Hematopoietic multipotent progenitor cell treated with erythropoietin and hydrocortisone succinate and interleukin-3 and kit ligand, for 8 days (in vitro differentiated cells): Measurements from ENCODE around the gene FNIP1.
"Not testable (repeated sequence)": the region's sequence is repeated elsewhere in the genome, so short reads cannot be mapped to it uniquely, and the experiment has no call there.

Source experiments
- DNase-seq: peaks from one replicate; pipeline ENCODE4 v3.0.0-alpha.2; 2015

The FNIP1 gene

DNA sequence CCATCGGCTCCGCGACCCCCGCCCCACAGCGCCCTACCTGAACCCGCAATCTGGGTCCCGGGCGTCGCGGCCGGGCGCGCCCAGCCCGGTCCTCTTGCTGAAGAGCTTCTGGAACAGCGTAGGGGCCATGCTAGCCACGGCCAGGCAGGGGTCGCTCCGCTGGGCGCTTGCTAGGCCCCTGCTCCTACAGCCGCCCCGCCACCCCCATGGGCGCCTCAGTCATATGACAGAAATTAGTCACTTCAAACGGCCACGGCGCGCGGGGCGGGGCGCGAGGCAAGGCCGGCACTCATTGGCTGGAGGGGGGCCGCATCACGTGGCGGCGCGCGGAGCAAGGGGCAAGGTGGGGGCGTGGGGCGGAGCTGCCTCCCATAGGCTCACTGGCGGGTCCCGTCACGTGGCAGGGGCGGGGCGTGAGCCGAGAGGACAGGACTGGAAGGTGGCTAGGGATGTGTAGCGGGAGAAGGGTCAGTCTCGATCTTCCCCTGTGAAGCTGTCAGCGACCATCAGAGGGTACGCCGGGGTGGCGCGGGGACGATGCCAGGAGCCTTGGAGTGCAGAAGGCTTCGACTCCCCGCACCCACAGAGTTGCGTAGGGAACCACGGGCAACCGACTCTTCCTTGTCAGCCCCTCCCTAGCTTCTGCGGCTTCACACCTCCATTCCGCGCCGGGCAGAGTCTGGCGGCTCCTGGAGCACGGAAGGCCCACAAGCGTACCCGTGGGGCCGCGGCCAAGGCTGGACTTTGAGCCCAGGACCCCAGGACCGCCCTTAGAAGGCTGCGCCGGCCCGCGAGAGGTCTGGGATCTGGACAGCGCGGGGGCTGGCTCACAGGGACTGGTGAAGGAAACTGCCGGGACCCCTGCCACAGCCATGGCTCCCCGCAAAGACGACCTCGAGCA is at the start of gene FNIP1:
Gene FNIP1 (minus strand): TSS at position 225 of the 901 bp plus-strand sequence. CDS start 96 bp downstream, at position 129.
- peak; percentile 98 for DNase-seq

DNA sequence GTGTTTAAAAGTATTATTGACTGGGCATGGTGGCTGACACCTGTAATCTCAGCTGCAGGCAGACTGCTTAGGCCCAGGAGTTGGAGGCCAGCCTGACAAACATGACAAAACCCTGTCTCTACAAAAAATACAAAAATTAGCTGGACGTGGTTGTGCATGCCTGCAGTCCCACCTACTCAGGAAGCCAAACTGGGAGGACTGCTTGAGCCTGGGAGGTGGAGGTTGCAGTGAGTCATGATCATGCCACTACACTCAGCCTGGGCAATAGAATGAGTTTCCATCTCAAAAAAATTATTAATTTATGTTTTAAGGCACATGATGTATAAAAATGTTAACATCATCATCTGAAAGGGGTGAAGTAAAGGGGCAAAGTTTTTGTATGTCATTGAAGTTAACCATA is 49.7 kb upstream of the FNIP1 start:
- DNase-seq: no peak

DNA sequence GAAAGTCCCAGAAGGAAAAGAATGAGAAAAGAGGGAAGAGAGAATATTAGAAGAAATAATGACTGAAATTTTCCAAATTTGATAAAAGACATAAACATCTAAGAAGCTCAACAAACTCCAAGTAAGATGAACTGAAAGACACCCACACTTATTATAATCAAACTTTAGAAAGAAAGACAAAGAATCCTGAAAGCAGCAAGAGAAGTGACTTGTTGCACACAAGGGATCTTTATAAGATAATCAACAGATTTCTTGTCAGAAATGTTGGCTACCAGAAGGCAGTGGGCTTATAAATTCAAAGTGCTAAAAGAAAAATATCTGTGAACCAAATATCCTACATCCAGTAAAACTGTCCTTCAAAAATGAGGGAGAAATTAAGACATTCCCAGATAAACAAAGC is 49.0 kb upstream of the FNIP1 start:
- no peak for DNase-seq

DNA sequence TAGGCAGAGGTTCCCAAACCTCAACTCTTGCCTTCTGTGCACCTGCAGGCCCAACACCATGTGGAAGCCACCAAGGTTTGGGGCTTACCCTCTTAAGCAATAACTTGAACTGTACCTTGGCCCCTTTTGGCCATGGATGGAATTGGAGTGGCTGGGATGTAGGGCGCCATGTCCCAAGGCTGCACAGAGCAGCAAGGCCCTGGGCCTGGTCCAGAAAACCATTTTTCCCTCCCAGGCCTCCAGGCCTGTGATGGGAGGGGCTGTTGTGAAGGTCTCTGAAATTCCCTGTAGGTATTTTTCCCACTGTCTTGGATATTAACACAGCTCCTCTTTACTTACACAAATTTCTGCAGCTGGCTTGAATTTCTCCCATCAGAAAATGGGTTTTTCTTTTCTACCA is 46.2 kb upstream of the FNIP1 start:
- DNase-seq: not testable (repeated sequence)

DNA sequence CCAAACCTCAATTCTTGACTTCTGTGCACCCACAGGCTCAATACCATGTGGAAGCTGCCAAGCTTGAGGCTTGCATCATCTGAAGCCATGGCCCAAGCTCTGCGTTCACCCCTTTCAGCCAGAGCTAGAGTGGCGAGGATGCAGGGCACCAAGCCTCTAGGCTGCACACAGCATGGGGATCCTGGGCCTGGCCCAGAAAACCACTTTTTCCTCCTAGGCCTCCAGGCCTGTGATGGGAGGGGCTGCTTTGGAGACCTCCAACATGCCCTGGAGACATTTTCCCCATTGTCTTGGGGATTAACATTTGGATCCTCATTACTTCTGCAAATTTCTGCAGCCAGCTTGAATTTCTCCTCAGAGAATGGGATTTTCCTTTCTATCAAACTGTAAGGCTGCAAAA is 35.9 kb upstream of the FNIP1 start:
- DNase-seq: not testable (repeated sequence)

DNA sequence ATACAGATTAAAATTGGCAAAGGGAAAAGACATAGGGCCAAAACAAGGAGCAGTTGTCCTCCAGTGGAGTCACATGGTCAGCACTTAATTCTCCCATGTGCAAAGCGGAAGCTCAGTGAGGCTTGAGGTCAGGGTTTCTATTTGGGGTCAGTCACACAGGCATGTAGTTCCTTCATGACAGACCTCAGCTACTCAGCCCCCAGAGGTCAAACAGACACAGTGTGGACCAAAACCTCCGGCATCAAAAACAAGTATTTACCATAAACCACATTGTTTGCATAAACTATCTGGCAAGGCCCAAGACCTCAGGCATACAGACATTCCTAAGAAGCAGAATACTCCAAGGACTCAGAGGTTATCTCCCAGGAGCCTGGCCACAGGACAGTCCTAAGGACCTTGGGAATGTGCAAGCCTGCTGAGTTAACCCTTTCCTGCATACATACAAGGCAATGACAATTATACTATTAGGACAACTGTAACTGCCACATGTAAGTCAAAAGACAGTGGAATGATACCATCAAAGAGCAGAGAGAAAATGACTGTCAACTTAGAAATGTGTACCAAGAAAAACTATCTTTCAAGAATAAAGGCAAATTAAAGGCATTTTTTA is 28.7 kb upstream of the FNIP1 start:
- no peak for DNase-seq

DNA sequence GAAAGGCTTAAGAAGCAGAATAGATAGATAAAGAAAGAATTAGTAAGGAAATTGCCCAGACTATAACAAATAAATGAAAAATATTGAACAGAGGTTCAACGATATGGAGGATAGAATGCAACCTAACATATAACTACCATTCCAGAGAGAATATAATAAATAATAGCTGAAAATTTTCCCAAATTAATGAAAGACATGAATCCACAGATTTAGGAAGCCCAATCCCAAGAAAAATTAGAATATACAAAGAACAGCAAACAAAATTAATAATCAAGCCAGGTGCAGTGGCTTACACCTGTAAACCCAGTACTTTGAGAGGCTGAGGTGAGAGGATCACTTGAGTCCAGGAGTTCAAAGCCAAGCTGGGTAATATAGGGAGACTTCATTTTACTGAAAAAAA is 27.8 kb upstream of the FNIP1 start:
- no peak for DNase-seq

DNA sequence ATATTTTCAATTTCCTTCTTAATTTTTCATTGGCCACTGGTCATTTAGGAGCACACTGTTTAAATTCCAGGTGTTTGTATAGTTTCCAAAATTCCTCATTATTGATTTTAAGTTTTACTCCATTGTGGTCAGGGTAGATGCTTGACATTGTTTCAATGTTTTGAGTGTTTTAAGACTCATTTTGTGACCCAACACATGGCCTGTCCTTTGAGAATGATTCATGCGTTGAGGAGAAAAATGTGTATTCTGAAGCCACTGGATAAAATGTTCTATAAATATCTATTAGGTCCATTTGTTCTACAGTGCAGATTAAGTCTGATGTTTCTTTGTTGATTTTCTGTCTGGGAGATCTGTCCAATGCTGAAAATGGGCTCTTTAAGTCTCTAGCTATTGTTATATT is 24.4 kb upstream of the FNIP1 start:
- no peak for DNase-seq

DNA sequence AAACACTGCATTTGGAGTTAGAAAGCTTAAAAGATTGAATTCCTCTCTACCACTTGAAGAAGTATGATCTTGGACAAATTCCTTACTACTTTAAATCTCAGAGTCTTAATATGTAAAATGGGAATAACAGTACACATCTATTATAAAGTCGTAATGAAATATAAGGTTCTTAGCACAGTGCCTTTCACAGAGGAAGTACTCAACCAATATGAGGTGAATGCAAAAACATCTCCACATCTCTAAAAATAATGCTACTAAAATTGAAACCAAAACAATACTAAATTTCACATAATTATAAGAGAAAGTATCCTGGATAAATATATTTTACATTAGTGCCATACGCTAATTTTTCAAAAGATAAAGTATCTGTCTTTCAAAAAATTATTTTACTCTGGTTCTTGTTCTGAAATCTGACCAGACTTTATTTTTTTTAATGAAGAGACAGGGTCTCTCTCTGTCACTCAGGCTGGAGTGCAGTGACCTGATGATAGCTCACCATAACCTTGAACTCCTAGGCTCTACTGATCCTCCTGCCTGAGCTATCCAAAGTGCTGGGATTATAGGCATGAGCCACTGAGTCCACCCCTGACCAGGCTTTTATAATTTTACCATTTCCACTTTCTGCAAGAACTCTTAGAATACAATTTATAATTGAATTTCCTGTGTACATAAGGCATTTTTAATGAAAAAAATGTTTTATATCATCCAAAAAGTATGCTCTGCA is 21.3 kb upstream of the FNIP1 start:
- DNase-seq: no peak

DNA sequence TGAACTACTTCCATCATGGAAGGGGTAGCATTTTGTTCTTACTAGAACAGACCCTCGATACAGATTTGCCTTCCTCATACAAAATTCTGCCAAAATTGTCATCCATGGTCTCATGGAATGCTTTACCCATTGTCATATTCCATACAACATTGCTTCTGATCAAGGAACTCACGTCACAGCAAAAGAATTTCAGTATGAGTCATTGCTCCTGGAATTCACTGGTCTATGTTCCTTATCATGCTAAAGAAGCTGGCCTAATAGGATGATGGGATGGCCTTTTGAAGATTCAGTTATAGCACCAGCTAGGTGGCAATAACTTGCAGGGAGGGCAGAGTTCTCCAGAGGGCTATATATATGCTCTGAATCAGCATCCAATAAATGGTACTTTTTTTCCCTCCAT is 18.2 kb upstream of the FNIP1 start:
- no peak for DNase-seq

DNA sequence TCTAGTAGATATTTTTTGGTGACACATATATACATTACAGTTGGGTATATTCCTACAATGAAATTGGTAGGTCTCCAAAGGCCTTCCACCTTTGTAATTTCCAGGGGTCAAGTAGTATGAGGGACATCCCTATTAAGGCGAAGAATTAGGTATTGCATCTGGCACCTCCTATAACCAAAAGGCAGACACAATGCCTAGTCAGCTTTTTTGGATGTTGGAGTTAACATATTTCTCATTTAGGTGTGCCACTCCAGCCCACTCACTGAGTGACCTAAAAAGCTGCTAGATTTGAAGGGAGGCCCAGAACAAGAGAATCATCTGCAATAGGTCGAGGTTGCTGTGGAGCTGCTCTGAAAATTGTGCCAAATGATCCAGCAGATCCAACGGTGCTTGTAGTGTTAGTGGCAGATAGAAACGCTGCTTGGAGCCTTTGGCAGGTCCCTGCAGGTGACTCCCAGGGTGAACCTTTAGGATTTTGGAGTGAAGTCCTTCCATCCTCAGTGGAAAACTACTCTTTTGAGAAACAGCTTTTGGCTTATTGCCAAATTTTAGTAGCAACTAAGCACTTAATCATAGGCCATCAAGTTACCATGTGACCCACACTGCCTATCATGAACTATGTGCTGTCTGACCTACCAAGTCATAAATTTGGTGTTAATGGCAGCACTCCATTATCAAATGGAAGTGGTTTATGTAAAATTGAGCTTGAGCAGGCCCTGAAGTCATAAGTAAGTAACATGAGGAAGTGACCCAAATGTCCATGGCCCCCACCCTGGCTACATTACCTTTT is 15.7 kb upstream of the FNIP1 start:
- peak; percentile 20 for DNase-seq

DNA sequence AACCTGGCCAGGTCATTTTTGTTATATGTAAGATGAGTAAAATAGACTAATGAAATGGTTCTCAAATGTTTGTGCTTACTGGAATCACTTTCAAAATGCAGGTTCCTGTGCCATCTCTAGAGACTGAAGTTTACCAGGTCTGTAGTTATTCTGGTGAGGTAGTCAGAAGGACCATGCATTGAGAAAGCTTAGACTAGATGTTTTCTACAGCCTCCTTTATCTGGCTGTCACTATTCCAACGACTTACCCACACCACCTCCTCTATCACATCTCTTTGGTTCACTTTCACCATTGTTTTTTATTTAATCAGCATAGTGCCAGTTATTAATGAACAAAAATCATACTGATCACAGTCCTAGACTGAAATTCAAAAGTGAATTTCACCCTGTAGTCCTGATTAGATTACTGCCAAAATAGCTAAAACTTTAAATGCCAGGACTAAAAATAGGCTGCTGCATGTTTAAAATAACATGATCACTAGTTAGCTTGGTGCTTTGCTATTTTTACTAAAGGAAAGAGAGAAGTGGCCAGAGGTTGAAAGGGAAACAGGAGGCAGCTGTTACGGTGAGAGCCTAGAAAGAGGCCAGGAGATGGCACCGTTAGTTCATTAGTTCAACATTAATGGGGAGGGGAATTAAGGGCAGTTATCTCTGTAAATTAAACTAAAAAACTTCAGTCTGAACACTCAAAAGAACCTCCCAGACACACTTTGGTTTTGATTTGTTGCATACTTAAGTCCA is 13.9 kb upstream of the FNIP1 start:
- DNase-seq: peak; percentile 56

DNA sequence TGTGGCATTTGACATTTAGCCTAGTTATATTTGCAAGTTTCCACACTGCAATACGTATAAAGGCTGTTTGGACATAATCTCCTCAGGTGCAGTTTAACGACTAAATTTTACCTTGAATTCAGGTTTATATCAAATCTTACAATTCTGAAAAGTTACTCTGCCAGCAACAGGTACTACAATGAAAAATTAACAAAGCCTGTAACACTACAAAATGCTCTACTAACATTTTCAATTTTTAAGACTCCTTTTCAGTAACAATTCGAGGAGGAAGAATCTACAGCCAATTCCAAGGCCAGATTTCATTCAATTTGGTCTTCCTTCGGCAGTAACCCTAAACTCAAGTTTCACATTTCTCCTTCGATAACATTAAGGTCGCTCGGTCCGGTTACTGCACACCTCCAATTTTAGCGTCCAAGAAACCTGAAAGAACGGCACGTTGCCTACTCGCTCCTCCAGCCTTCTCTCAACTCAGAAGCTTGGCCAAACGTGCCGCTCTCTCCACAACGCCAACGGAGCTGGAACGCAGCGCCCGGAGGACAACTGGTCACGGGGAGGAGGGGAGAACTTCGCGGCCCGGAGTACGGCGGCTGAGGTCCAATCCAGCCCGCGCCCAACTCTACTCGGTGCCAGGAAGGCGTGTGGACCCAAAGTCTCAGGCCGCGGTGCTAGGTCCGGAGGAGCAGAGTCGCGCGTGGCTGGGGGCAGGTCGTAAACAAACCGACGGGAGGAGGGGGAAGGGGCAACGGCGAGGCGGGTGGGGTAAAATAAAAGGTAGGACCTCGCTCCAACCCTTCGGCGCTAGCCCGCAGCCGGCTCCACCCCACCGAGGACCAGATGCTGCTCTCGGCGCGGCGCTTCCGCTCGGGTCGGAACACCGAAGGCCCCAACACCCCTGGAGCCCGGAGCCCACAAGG is 681 bp downstream of the FNIP1 start:
- peak; percentile 45 for DNase-seq

DNA sequence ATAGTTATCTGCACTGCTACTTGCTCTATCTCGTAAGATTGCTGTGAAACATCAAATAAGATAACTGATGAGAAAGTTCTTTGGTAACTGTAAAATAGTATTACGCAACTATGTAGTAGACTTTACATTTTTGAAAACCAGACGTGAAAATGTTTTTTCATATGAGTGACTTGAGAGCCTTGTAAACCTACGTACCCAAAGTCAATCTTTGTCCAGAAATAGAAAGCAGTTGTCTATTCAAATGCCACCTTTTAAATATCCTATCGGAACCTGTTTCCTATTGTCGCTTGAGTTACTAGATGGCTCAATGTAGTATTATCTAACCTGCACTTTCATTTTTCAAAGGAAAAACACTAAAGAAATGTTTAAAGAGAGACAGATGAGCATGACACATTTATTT is 1.6 kb downstream of the FNIP1 start:
- DNase-seq: peak; percentile 51

DNA sequence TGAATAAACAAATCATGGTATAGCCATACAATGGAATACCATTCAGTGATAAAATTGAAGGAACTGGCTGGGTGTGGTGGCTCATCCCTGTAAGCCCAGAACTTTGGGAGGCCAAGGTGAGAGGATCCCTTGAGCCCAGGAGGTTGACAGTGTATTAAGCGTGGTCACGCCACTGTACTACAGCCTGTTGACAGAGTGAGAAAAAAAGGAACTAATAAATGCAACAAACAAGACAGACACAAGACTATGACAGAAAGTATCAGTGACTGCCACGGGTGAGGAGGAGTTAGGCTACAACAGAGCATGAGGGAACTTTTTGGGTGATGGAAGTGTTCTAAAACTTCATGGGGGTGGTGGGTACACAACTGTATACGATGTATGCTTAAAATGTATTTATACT is 2.2 kb downstream of the FNIP1 start:
- DNase-seq: peak; percentile 41

DNA sequence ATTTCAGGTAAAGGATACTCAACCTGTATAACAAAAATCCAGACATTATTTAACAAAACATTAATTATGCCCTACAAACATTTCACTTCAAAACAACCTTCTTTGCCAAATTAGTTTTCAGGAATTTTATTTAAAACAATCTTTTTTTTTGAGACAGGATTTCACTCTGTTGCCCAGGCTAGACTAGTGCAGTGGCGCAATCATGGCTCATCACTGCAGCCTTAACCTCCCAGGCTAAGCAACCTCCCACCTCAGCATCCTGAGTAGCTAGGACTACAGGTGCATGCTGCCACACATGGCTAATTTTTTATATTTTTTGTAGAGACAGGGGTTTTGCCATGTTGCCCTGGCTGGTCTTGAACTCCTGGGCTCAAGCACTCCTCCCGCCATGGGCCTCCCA is 3.9 kb downstream of the FNIP1 start:
- DNase-seq: no peak

DNA sequence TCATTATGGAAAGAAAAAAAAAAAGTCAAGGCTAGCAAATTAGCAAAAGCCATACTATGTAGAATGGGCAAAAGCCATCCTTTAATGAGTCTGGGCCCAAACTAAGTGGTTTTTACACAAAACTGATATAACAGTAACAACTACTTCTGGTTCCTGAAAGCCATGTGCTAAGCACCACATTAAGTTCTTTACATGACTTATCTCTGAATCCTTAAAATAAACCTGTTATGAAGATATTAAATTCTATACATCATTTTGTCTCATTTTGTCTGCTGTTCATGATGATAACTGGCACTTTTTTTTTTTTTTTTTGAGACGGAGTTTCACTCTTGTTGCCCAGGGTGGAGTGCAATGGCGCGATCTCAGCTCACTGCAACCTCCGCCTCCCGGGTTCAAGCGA is 5.0 kb downstream of the FNIP1 start:
- peak; percentile 51 for DNase-seq

DNA sequence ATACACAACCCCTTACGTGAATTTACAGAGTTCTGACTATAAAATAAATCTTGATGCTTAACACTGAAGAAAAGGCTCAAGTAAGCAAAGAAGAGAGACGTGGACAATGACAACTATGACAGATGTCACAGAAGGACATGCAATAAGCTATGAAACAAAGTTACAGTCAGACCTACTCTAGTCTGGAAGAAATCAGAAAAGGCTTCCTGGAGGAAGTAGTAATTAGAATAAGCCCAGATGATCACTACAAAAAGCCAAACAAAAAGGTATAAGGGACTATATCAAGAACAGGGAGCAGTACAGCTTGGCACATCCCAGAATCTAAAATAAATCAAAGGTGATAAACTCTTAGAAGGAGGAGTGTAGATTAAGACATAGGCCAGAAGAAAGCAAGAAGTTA is 6.3 kb downstream of the FNIP1 start:
- no peak for DNase-seq

DNA sequence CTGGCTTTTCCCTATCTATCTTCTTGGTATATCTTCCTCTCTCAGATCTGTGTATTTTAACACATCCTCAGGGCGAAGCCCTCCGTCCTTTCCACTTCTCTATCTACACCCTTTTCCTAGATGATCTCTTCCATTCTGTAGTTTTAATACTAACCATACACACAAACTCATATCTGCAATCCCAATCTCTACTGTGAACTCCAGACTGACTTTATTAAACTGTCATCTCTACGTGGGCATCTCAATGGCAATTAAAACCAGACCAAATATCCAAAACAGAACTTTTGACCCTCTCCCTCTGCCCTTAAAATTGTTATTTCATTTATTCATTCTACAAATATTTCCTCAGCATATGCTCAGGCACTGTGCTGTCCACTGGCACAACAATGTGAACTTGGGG is 7.1 kb downstream of the FNIP1 start:
- DNase-seq: no peak

DNA sequence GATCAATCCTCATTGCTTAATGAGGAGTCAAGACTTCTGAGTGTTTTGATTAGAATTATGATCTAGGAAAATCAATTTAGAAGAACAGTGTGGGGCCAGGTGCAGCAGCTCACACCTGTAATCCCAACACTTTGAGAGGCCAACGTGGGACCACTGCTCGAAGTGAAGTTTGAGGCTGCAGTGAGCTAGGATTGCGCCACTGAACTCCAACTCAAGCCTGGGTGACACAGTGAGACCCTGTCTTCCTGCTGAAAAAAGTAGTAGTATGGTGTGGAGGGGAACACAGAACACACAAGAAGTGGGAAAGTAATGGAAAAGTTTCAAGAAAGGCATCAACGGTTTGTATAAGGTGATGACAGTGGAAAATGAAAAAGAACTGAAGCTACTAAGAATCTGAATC is 9.1 kb downstream of the FNIP1 start:
- no peak for DNase-seq
